ENCODE measurements around the gene CDC73. TPM values are rescaled to one million over a fixed set of nuclear protein-coding genes. Genes with fewer than 3 reads are reported as not detected.

Gene CDC73
- total and polyA plus RNA-seq, 2 of the 13 experiments (the other 11 are each of a cell fraction or from before 2014, with no cell fraction given), result 20.2 to 26.3 TPM

- no peak overlapping the region for H3K4me3 ChIP-seq (replicated peaks in 1 of 3; ENCODE audit: insufficient read depth in 1 of 3, low read depth in 2 of 3, low read length in 3 of 3)
- no peak overlapping the region for H3K4me2 ChIP-seq (ENCODE audit: low read depth, low read length)
- H3K27me3 ChIP-seq (ENCODE audit: control insufficient read depth in 1 of 2, insufficient read depth in 2 of 2, low read length in 2 of 2), result no peaks in the 10 kb centered on the region; a peak in 1 of 5 replicates
- no peak overlapping the region for H3K9ac ChIP-seq (ENCODE audit: insufficient read depth, low read depth, low read length)
- FAIRE-seq, result no peak
- no peaks in the 10 kb centered on the region for H3K9me3 ChIP-seq (ENCODE audit: low read length)
- no TSS peak for BruUV-seq (replicated peaks)
- peaks cover 74% of the 10 kb centered on the region for H3K4me1 ChIP-seq (ENCODE audit: insufficient read depth, low read length)
- H2AFZ ChIP-seq (ENCODE audit: low read length), result no peak overlapping the region
- POLR2A ChIA-PET, result interaction anchor here (1.1 to 2.1 kb wide), 3 partner anchors 13 to 50 kb away, joined by 3 to 9 read pairs (median 5); partner anchors contain the start of genes CDC73, RO60 and UCHL5
- intact Hi-C loops (cut with micrococcal nuclease; ENCODE audit: unreplicated experiment) (no loop called here), in situ Hi-C loops (cut with HindIII; ENCODE audit: extremely low pct_ligation_motif_present, low pct_unique_long_range_greater_than_20kb) (no loop called here)
- no peaks in the 10 kb centered on the region for H3K36me3 ChIP-seq (replicated peaks in 1 of 2; ENCODE audit: control insufficient read depth in 1 of 2, insufficient read depth in 2 of 2, low read length in 2 of 2)
- H4K20me1 ChIP-seq (ENCODE audit: insufficient read depth, low read length), result no peaks in the 10 kb centered on the region
- no peak for ATAC-seq
- 69% methylated on average over 3 of the region's 3 CpGs for WGBS (ENCODE audit: low lambda C conversion rate)
- peaks cover 14% of the 10 kb centered on the region for H3K79me2 ChIP-seq (ENCODE audit: insufficient read depth, low read length)
- CTCF ChIA-PET (ENCODE audit: low intra/inter-chr PET ratio, low total read pairs), result no interaction called here
- H3K27ac ChIP-seq (ENCODE audit: extremely low read length, insufficient read depth, low read length), result no peak overlapping the region
- no peak for DNase-seq (ENCODE audit: low spot score)
- TF ChIP-seq LBX2 (CRISPR knock-in tag; IDR thresholded peaks at IDR 0.05; ENCODE audit: borderline replicate concordance), result no peak
- no peak for TF ChIP-seq TMF1 (CRISPR knock-in tag; IDR thresholded peaks at IDR 0.05; ENCODE audit: low read depth)
- no peak for TF ChIP-seq ARID2 (CRISPR knock-in tag; IDR thresholded peaks at IDR 0.05; ENCODE audit: borderline replicate concordance)
- no peak for TF ChIP-seq DPF2 (CRISPR knock-in tag; IDR thresholded peaks at IDR 0.05; ENCODE audit: borderline replicate concordance, low read depth)
- TF ChIP-seq ETV6 (CRISPR knock-in tag; conservative IDR thresholded peaks at IDR 0.05), result no peak
- no peak for TF ChIP-seq ZBTB14 (CRISPR knock-in tag; IDR thresholded peaks at IDR 0.05)
- TF ChIP-seq ZNF512B (CRISPR knock-in tag; IDR thresholded peaks at IDR 0.05; ENCODE audit: borderline replicate concordance), result no peak
- no peak for TF ChIP-seq KDM4B (CRISPR knock-in tag; IDR thresholded peaks at IDR 0.05)
- no peak for TF ChIP-seq ZNF224 (CRISPR knock-in tag; IDR thresholded peaks at IDR 0.05)
- TF ChIP-seq TFAP4 (IDR thresholded peaks at IDR 0.05; ENCODE audit: borderline replicate concordance, low read depth), result no peak
- no peak for TF ChIP-seq ZNF678 (CRISPR knock-in tag; IDR thresholded peaks at IDR 0.05)
- TF ChIP-seq KMT2A (CRISPR knock-in tag; IDR thresholded peaks at IDR 0.05), result no peak
- TF ChIP-seq ZBTB21 (CRISPR knock-in tag; IDR thresholded peaks at IDR 0.05), result no peak
- no peak for TF ChIP-seq NFE2L1 (CRISPR knock-in tag; IDR thresholded peaks at IDR 0.05; ENCODE audit: borderline replicate concordance)
- TF ChIP-seq ADNP (CRISPR knock-in tag; IDR thresholded peaks at IDR 0.05), result no peak
- no peak for TF ChIP-seq TARDBP (CRISPR knock-in tag; IDR thresholded peaks at IDR 0.05)
Measured at GRCh38 chr1:193108471-193108870, 13.4 kb upstream of the CDC73 start.

Measured in HepG2 (cell line).